Muscle of leg (tissue), 11 donors: ENCODE measurements around the gene PSME3IP1. TPM values are rescaled to one million over a fixed set of nuclear protein-coding genes. Genes with fewer than 3 reads are reported as not detected.
"Not testable (repeated sequence)": the region's sequence is repeated elsewhere in the genome, so short reads cannot be mapped to it uniquely, and the experiment has no call there.

Experiments
- DNase-seq: peaks from one replicate; pipeline ENCODE4 v3.0.0; 2013
- H3K27ac ChIP-seq: one replicate; pipeline ENCODE4 v1.5.1; 2013; ENCODE audit warnings: mild to moderate bottlenecking, low read length, control low read depth
- H3K27me3 ChIP-seq: one replicate; pipeline ENCODE4 v1.6.1; 2013; ENCODE audit warnings: low read length; ENCODE audit not compliant: control insufficient read depth, insufficient read depth
- H3K36me3 ChIP-seq: one replicate; pipeline ENCODE4 v1.6.1; 2013; ENCODE audit warnings: low read length; ENCODE audit not compliant: control insufficient read depth, insufficient read depth
- H3K4me1 ChIP-seq: one replicate; pipeline ENCODE4 v1.6.1; 2013; ENCODE audit warnings: low read length; ENCODE audit not compliant: control insufficient read depth, insufficient read depth
- H3K4me3 ChIP-seq: one replicate; pipeline ENCODE4 v1.5.1; 2013; ENCODE audit warnings: low read length, control low read depth
- H3K9me3 ChIP-seq: replicated peaks from 2 replicates; pipeline ENCODE4 v1.6.1; 2013; ENCODE audit warnings: low read depth, low read length; ENCODE audit not compliant: control insufficient read depth
- WGBS: methylation state at CpG from one replicate; pipeline ENCODE4 v1.1.5; 2013; ENCODE audit warnings: missing lambda C conversion rate; ENCODE audit not compliant: insufficient coverage; 5-methylcytosine and 5-hydroxymethylcytosine counted together
- polyA plus RNA-seq, 8 donors: library from polyadenylated mRNA; unstranded; fragments of 120-200 nt; gene quantifications; one replicate each; pipeline versions ENCODE4 v1.2.1 to v1.2.3, GENCODE V29; 2013; ENCODE audit warnings: inconsistent platforms in 1 of 8, low replicate concordance in 1 of 8; ENCODE audit not compliant: insufficient read length in 8 of 8, insufficient read depth in 1 of 8
- total RNA-seq: library from RNA; stranded (reverse); fragments of 120-200 nt; gene quantifications from one replicate; pipeline ENCODE4 v1.2.4, GENCODE V29; 2013

The PSME3IP1 gene
- total and polyA plus RNA-seq, 9 donors, result 40.9 to 64.2 (median 56.4) TPM

GRCh38 chr16:57200926-57201325, 15.1 kb upstream of the PSME3IP1 start:
- not testable (repeated sequence) for DNase-seq, H3K27ac ChIP-seq, H3K27me3 ChIP-seq, H3K36me3 ChIP-seq, H3K4me1 ChIP-seq, H3K9me3 ChIP-seq, H3K4me3 ChIP-seq
- 83% methylated on average over 12 of the region's 27 CpGs for WGBS

DNA sequence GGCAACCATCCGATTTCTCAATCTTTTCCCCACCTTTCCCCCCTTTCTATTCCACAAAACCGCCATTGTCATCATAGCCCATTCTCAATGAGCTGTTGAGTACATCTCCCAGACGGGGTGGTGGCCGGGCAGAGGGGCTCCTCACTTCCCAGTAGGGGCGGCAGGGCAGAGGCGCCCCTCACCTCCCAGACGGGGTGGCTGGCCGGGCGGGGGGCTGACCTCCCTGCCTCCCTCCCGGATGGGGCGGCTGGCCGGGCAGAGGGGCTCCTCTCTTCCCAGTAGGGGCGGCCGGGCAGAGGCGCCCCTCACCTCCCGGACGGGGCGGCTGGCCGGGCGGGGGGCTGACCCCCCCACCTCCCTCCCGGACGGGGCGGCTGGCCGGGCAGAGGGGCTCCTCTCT, 14.5 kb upstream of the PSME3IP1 start:
- not testable (repeated sequence) for DNase-seq, H3K4me1 ChIP-seq, H3K4me3 ChIP-seq, H3K9me3 ChIP-seq, H3K27me3 ChIP-seq, H3K36me3 ChIP-seq, H3K27ac ChIP-seq
- 85% methylated on average over 3 of the region's 24 CpGs for WGBS

DNA sequence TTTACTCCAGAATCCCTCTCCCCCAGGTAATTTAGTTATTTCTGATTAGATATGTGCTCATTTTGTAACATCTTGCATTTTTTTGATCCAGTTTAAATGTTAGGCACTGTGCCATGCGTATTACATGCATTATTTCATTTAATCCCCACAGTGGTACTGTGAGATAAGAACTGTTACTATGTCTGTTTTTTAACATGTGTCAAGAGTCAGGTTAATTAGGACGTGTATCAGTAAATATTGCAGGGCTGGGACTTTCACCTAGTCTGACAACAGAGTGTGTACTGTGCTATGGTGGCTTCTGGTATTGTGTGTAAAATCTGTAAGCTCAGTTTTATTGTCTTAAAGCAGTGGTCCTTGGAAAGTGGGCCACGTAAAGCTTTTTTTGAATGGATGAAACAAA, 10.9 kb upstream of the PSME3IP1 start:
- Histone ChIP-seq H3K9me3 (no peaks in the 10 kb centered on the region), H3K36me3 (no peaks in the 10 kb centered on the region), H3K4me3 (no peak overlapping the region), H3K27me3 (no peaks in the 10 kb centered on the region), H3K27ac (no peak overlapping the region), H3K4me1 (no peaks in the 10 kb centered on the region)
- DNase-seq, result no peak
- WGBS, result 36% methylated on average over 1 of the region's 3 CpGs

DNA sequence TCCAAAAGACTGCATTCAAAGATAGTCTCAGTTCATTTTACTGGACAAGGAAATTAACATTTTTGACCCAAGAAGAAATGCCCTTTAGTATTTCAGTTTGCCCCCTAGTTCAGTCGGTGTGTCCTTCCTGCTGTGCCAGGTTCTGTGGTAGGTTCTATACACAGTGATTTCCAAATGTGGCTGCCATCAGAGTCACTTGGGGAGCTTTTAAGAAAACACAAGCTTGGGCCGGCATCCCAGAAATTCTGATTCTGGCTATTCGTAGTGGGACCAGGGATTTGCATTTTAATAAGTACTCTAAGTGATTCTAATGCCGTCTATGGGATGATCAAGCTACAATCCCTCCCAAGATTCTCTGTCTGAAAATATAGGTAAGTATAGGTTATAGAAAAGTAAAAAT, 10.4 kb upstream of the PSME3IP1 start:
- DNase-seq, result no peak
- no CpG with 5 or more reads among the region's 4 CpGs for WGBS
- Histone ChIP-seq H3K4me3 (no peak overlapping the region), H3K27ac (no peak overlapping the region), H3K36me3 (no peaks in the 10 kb centered on the region), H3K4me1 (no peaks in the 10 kb centered on the region), H3K9me3 (no peaks in the 10 kb centered on the region), H3K27me3 (no peaks in the 10 kb centered on the region)

GRCh38 chr16:57194512-57194911, 8.7 kb upstream of the PSME3IP1 start:
- peak; percentile 75 for DNase-seq

GRCh38 chr16:57192720-57193486, 7.1 kb upstream of the PSME3IP1 start:
- H3K4me3 ChIP-seq, result no peak overlapping the region
- H3K27me3 ChIP-seq, result no peaks in the 10 kb centered on the region
- H3K9me3 ChIP-seq, result no peaks in the 10 kb centered on the region
- H3K36me3 ChIP-seq, result peaks cover 3% of the 10 kb centered on the region
- H3K4me1 ChIP-seq, result no peaks in the 10 kb centered on the region
- WGBS, result 100% methylated on average over 1 of the region's 7 CpGs
- no peak for DNase-seq
- no peak overlapping the region for H3K27ac ChIP-seq

More at GRCh38 chr16:57194512-57194911, 8.7 kb upstream of the PSME3IP1 start:
- Histone ChIP-seq H3K4me1 (no peaks in the 10 kb centered on the region), H3K4me3 (no peak overlapping the region), H3K36me3 (peaks cover 2% of the 10 kb centered on the region), H3K9me3 (no peaks in the 10 kb centered on the region), H3K27me3 (no peaks in the 10 kb centered on the region), H3K27ac (peak overlapping the region; percentile 22)

GRCh38 chr16:57192146-57192545, 6.3 kb upstream of the PSME3IP1 start:
- peaks cover 3% of the 10 kb centered on the region for H3K36me3 ChIP-seq
- no peak overlapping the region for H3K27ac ChIP-seq
- no peaks in the 10 kb centered on the region for H3K27me3 ChIP-seq
- no peak overlapping the region for H3K4me3 ChIP-seq
- peaks cover 6% of the 10 kb centered on the region for H3K4me1 ChIP-seq
- H3K9me3 ChIP-seq, result no peaks in the 10 kb centered on the region
- no peak for DNase-seq
- WGBS, result no CpG with 5 or more reads among the region's 3 CpGs

- WGBS, result no CpG with 5 or more reads among the region's 3 CpGs
- no peak for DNase-seq
Observed at GRCh38 chr16:57191056-57191571, 5.3 kb upstream of the PSME3IP1 start.

DNA sequence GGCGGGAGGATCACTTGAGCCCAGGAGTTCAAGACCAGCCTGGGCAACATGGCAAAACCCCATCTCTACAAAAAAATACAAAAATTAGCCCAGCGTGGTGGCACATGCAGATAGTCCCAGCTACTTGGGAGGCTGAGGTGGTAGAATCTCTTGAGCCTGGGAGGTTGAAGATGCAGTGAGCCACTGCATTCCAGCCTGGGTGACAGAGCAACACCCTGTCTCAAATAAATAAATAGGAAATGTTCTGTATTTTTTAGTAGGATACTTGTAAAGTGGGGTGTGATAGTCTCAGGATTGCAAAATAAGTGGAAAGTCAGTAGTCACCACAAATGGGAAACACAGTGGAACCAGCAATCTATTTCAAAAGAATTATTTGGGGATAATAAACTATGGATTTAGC, 4.3 kb upstream of the PSME3IP1 start:
- Histone ChIP-seq H3K4me3 (no peak overlapping the region), H3K36me3 (peaks cover 3% of the 10 kb centered on the region), H3K27me3 (no peaks in the 10 kb centered on the region), H3K4me1 (peaks cover 9% of the 10 kb centered on the region), H3K27ac (no peak overlapping the region), H3K9me3 (no peaks in the 10 kb centered on the region)
- no peak for DNase-seq
- no CpG with 5 or more reads among the region's 2 CpGs for WGBS

More at GRCh38 chr16:57191056-57191571, 5.3 kb upstream of the PSME3IP1 start:
- H3K9me3 ChIP-seq, result no peaks in the 10 kb centered on the region
- H3K27me3 ChIP-seq, result no peaks in the 10 kb centered on the region
- H3K4me1 ChIP-seq, result peaks cover 8% of the 10 kb centered on the region
- no peak overlapping the region for H3K4me3 ChIP-seq
- peaks cover 3% of the 10 kb centered on the region for H3K36me3 ChIP-seq
- H3K27ac ChIP-seq, result no peak overlapping the region

- not testable (repeated sequence) for H3K27me3 ChIP-seq, H3K4me3 ChIP-seq, H3K9me3 ChIP-seq, H3K36me3 ChIP-seq, H3K27ac ChIP-seq, DNase-seq
- WGBS, result 100% methylated on average over 3 of the region's 4 CpGs
- peaks cover 15% of the 10 kb centered on the region for H3K4me1 ChIP-seq
Observed at GRCh38 chr16:57189527-57189926, 3.7 kb upstream of the PSME3IP1 start.

DNA sequence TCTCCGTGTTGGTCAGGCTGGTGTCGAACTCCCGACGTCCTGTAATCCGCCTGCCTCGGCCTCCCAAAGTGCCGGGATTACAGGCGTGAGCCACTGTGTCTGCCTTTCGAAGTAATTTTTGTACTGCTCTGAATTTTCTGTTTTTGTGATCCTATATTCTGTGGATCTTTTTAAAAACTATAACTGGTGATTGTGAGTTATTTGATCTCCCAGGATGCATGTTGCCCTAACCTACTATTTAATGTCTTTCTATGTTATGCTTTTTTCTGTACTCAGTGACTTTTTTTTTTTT, 2.8 kb upstream of the PSME3IP1 start:
- no peak overlapping the region for H3K4me3 ChIP-seq
- peaks cover 15% of the 10 kb centered on the region for H3K4me1 ChIP-seq
- no peak overlapping the region for H3K27ac ChIP-seq
- H3K9me3 ChIP-seq, result no peaks in the 10 kb centered on the region
- peaks cover 3% of the 10 kb centered on the region for H3K36me3 ChIP-seq
- WGBS, result no CpG with 5 or more reads among the region's 9 CpGs
- no peaks in the 10 kb centered on the region for H3K27me3 ChIP-seq
- DNase-seq, result no peak
